ENCODE measurements around the gene RGN. TPM values are rescaled to one million over a fixed set of nuclear protein-coding genes. Genes with fewer than 3 reads are reported as not detected.
"Not testable (repeated sequence)": the region's sequence is repeated elsewhere in the genome, so short reads cannot be mapped to it uniquely, and the experiment has no call there.

RGN gene
- total RNA-seq, 1 experiment from 2014 or later = not detected

GRCh38 chrX:47129157-47129898 is 51.1 kb downstream of the RGN start:
- peak overlapping the region; percentile 77 for H3K4me3 ChIP-seq (ENCODE audit: low read length)
- intact Hi-C loops (cut with micrococcal nuclease) = no loop called here

GRCh38 chrX:47129899-47130358 is 51.7 kb downstream of the RGN start:
- Histone ChIP-seq H2AFZ (ENCODE audit: low read length) (peak overlapping the region; percentile 95), H3K4me3 (ENCODE audit: low read length) (peak overlapping the region; percentile 77), H3F3A (ENCODE audit: low read length, unreplicated experiment) (no peaks in the 10 kb centered on the region), H4K20me1 (ENCODE audit: low read length) (no peaks in the 10 kb centered on the region), H3K36me3 (ENCODE audit: low read depth, low read length) (no peaks in the 10 kb centered on the region), H3K27ac (ENCODE audit: low read length) (no peak overlapping the region), H3K27me3 (ENCODE audit: low read length) (no peaks in the 10 kb centered on the region), H3K9me2 (replicated peaks; ENCODE audit: low read length) (no peaks in the 10 kb centered on the region), H3K9me3 (ENCODE audit: low read length) (no peaks in the 10 kb centered on the region), H3K4me2 (ENCODE audit: low read length) (peak overlapping the region; percentile 79), H3K79me2 (ENCODE audit: low read length) (no peaks in the 10 kb centered on the region), H3K9ac (ENCODE audit: low read length) (peak overlapping the region; percentile 62), H3K4me1 (ENCODE audit: insufficient read depth, low read length) (no peaks in the 10 kb centered on the region)
- no peak for TF ChIP-seq EZH2 (IDR thresholded peaks at IDR 0.05; ENCODE audit: low read length, unreplicated experiment)
- no peak for TF ChIP-seq CTCF (conservative IDR thresholded peaks at IDR 0.05; ENCODE audit: low read depth, low read length)
- no peak for TF ChIP-seq EZH2phosphoT487 (IDR thresholded peaks at IDR 0.05; ENCODE audit: borderline replicate concordance, low read length)
- intact Hi-C loops (cut with micrococcal nuclease) = no loop called here
- POLR2A ChIA-PET (ENCODE audit: unreplicated experiment) = interaction anchor here (0.6 kb wide), 3 partner anchors 547 to 1672 kb away, joined by 3 to 6 read pairs (median 5); partner anchors contain the start of gene HDAC6
- ATAC-seq (no peak), DNase-seq (no peak)
- no TSS peak for BruUV-seq (replicated peaks)
- CTCF ChIA-PET = interaction anchor here (0.6 kb wide), 1 partner anchor 10 kb away, joined by 4 read pairs; no protein-coding TSS in a partner anchor

More at GRCh38 chrX:47129157-47129898, 51.1 kb downstream of the RGN start:
- POLR2A ChIA-PET (ENCODE audit: unreplicated experiment) = interaction anchor here (0.6 kb wide), 3 partner anchors 547 to 1672 kb away, joined by 3 to 6 read pairs (median 5); partner anchors contain the start of gene HDAC6
- Histone ChIP-seq H4K20me1 (ENCODE audit: low read length) (no peaks in the 10 kb centered on the region), H3K27ac (ENCODE audit: low read length) (no peak overlapping the region), H2AFZ (ENCODE audit: low read length) (peak overlapping the region; percentile 95), H3F3A (ENCODE audit: low read length, unreplicated experiment) (no peaks in the 10 kb centered on the region), H3K4me1 (ENCODE audit: insufficient read depth, low read length) (no peaks in the 10 kb centered on the region), H3K79me2 (ENCODE audit: low read length) (no peaks in the 10 kb centered on the region), H3K9me2 (replicated peaks; ENCODE audit: low read length) (no peaks in the 10 kb centered on the region), H3K27me3 (ENCODE audit: low read length) (no peaks in the 10 kb centered on the region), H3K9me3 (ENCODE audit: low read length) (no peaks in the 10 kb centered on the region), H3K36me3 (ENCODE audit: low read depth, low read length) (no peaks in the 10 kb centered on the region), H3K9ac (ENCODE audit: low read length) (peak overlapping the region; percentile 62), H3K4me2 (ENCODE audit: low read length) (peak overlapping the region; percentile 79)
- no peak for TF ChIP-seq EZH2 (IDR thresholded peaks at IDR 0.05; ENCODE audit: low read length, unreplicated experiment)
- ATAC-seq (peak; percentile 99), DNase-seq (peak; percentile 96)
- CTCF ChIA-PET = interaction anchor here (0.6 kb wide), 1 partner anchor 11 kb away, joined by 4 read pairs; no protein-coding TSS in a partner anchor
- BruUV-seq (replicated peaks) = TSS peak; percentile 80

- H3F3A ChIP-seq (ENCODE audit: low read length, unreplicated experiment) = no peaks in the 10 kb centered on the region
- H3K4me1 ChIP-seq (ENCODE audit: insufficient read depth, low read length) = peaks cover 5% of the 10 kb centered on the region; the same call in 1 of the 2 replicates
- no peaks in the 10 kb centered on the region for H3K36me3 ChIP-seq (ENCODE audit: low read depth, low read length)
- no peaks in the 10 kb centered on the region for H3K79me2 ChIP-seq (ENCODE audit: low read length)
- no peak overlapping the region for H3K27ac ChIP-seq (ENCODE audit: low read length)
- no peaks in the 10 kb centered on the region for H3K9me3 ChIP-seq (ENCODE audit: low read length)
- H3K9me2 ChIP-seq (replicated peaks; ENCODE audit: low read length) = no peaks in the 10 kb centered on the region
- ATAC-seq (no peak), DNase-seq (no peak)
- TF ChIP-seq CTCF (conservative IDR thresholded peaks at IDR 0.05; ENCODE audit: low read depth, low read length) (no peak), EZH2 (IDR thresholded peaks at IDR 0.05; ENCODE audit: low read length, unreplicated experiment) (no peak), EZH2phosphoT487 (IDR thresholded peaks at IDR 0.05; ENCODE audit: borderline replicate concordance, low read length) (no peak)
- no peak overlapping the region for H3K4me2 ChIP-seq (ENCODE audit: low read length)
- intact Hi-C loops (cut with micrococcal nuclease) = no loop called here
- no peak overlapping the region for H3K4me3 ChIP-seq (ENCODE audit: low read length)
- H3K9ac ChIP-seq (ENCODE audit: low read length) = no peak overlapping the region
- H2AFZ ChIP-seq (ENCODE audit: low read length) = no peak overlapping the region
- H4K20me1 ChIP-seq (ENCODE audit: low read length) = no peaks in the 10 kb centered on the region
- POLR2A ChIA-PET (ENCODE audit: unreplicated experiment) = no interaction called here
- H3K27me3 ChIP-seq (ENCODE audit: low read length) = no peaks in the 10 kb centered on the region
- CTCF ChIA-PET = no interaction called here
- no TSS peak for BruUV-seq (replicated peaks)
Measured at GRCh38 chrX:47133493-47133892, 55.2 kb downstream of the RGN start.

- H3K27me3 ChIP-seq (ENCODE audit: low read length); H4K20me1 ChIP-seq (ENCODE audit: low read length); H3K4me2 ChIP-seq (ENCODE audit: low read length); H3K9ac ChIP-seq (ENCODE audit: low read length); CTCF ChIA-PET; H3K9me2 ChIP-seq (replicated peaks; ENCODE audit: low read length); BruUV-seq (replicated peaks); H3K4me1 ChIP-seq (ENCODE audit: insufficient read depth, low read length); H3K9me3 ChIP-seq (ENCODE audit: low read length); H2AFZ ChIP-seq (ENCODE audit: low read length); H3F3A ChIP-seq (ENCODE audit: low read length, unreplicated experiment); intact Hi-C loops (cut with micrococcal nuclease); H3K79me2 ChIP-seq (ENCODE audit: low read length); H3K36me3 ChIP-seq (ENCODE audit: low read depth, low read length); H3K27ac ChIP-seq (ENCODE audit: low read length); H3K4me3 ChIP-seq (ENCODE audit: low read length): not testable (repeated sequence)
- DNase-seq = peak; percentile 60
- peak; percentile 56; the same call in 1 of the 2 replicates for ATAC-seq
- POLR2A ChIA-PET (ENCODE audit: unreplicated experiment) = interaction anchor here (0.6 to 0.7 kb wide), 2 partner anchors 297 to 1962 kb away, joined by 3 to 6 read pairs; no protein-coding TSS in a partner anchor
Measured at GRCh38 chrX:47135650-47136049, 57.4 kb downstream of the RGN start.

All from PC-3 (cell line).